Hepatocyte (in vitro differentiated cells): Measurements from ENCODE around the gene ERGIC2. TPM values are rescaled to one million over a fixed set of nuclear protein-coding genes. Genes with fewer than 3 reads are reported as not detected.

Experiments used
- DNase-seq: peaks from one replicate; pipeline ENCODE4 v3.0.0-alpha.2; 2016; ENCODE audit warnings: low spot score
- H2AFZ ChIP-seq: fragments of 200-600 bp; sonication (generic); 2 replicates; pipeline ENCODE4 v1.6.0; 2016; ENCODE audit warnings: antibody characterized with exemption, mild to moderate bottlenecking
- H3K27ac ChIP-seq: fragments of 200-600 bp; sonication (generic); 2 replicates; pipeline ENCODE4 v1.5.1; 2016; ENCODE audit warnings: mild to moderate bottlenecking
- H3K27me3 ChIP-seq: fragments of 200-600 bp; sonication (generic); 2 replicates; pipeline ENCODE4 v1.6.1; 2016
- H3K36me3 ChIP-seq: fragments of 200-600 bp; sonication (generic); replicated peaks from 2 replicates; pipeline ENCODE4 v1.5.1; 2016; ENCODE audit warnings: low read depth; ENCODE audit not compliant: insufficient read depth
- H3K4me1 ChIP-seq: fragments of 200-600 bp; sonication (generic); 2 replicates; pipeline ENCODE4 v1.5.1; 2016; ENCODE audit warnings: mild to moderate bottlenecking, moderate library complexity; ENCODE audit not compliant: insufficient read depth
- H3K4me2 ChIP-seq: fragments of 200-600 bp; sonication (generic); 2 replicates; pipeline ENCODE4 v1.6.0; 2016
- H3K4me3 ChIP-seq: fragments of 200-600 bp; sonication (generic); 2 replicates; pipeline ENCODE4 v1.5.1; 2016; ENCODE audit warnings: mild to moderate bottlenecking
- H3K79me2 ChIP-seq: fragments of 200-600 bp; sonication (generic); 2 replicates; pipeline ENCODE4 v1.6.0; 2017; ENCODE audit warnings: mild to moderate bottlenecking
- H3K9me2 ChIP-seq: fragments of 200-600 bp; sonication (generic); replicated peaks from 2 replicates; pipeline ENCODE4 v1.6.0; 2017; ENCODE audit warnings: mild to moderate bottlenecking; ENCODE audit not compliant: insufficient read depth
- H3K9me3 ChIP-seq: fragments of 200-600 bp; sonication (generic); 2 replicates; pipeline ENCODE4 v1.5.1; 2016; ENCODE audit warnings: low read depth, mild to moderate bottlenecking
- H4K20me1 ChIP-seq: fragments of 200-600 bp; sonication (generic); 2 replicates; pipeline ENCODE4 v1.6.0; 2016; ENCODE audit warnings: mild to moderate bottlenecking; ENCODE audit not compliant: insufficient read depth, poor library complexity, severe bottlenecking
- EZH2 ChIP-seq: fragments of 200-600 bp; sonication (generic); IDR thresholded peaks from 2 replicates; pipeline ENCODE4 v1.6.1; 2016; ENCODE audit warnings: antibody characterized with exemption, mild to moderate bottlenecking, borderline replicate concordance
- EZH2phosphoT487 ChIP-seq: fragments of 200-600 bp; sonication (generic); IDR thresholded peaks from one replicate; pipeline ENCODE4 v1.6.1; 2018; ENCODE audit warnings: antibody characterized with exemption, mild to moderate bottlenecking, low read depth, moderate library complexity; ENCODE audit not compliant: unreplicated experiment, severe bottlenecking
- WGBS: methylation state at CpG from one replicate; pipeline ENCODE4 v1.1.6; 2016; ENCODE audit warnings: low lambda C conversion rate; ENCODE audit errors: missing lambda C conversion rate; 5-methylcytosine and 5-hydroxymethylcytosine counted together
- polyA plus RNA-seq: library from polyadenylated mRNA; unstranded; fragments of >200 nt; fragmentation: Nextera tagmentation; extraction: Ambion mirVana; gene quantifications from 2 replicates; pipeline ENCODE4 v1.2.1, GENCODE V29; 2016
- total RNA-seq: library from RNA; depleted of rRNA; stranded (reverse); fragments of >200 nt; gene quantifications from 2 replicates; pipeline ENCODE4 v1.2.3, GENCODE V29; 2014
- TF ChIP-seq, protein P1 (sequence below): fragments of 200-600 bp; sonication (generic); IDR thresholded peaks from 2 replicates; pipeline ENCODE4 v1.5.1; 2016; ENCODE audit warnings: antibody characterized with exemption, mild to moderate bottlenecking; ENCODE audit not compliant: poor library complexity

ERGIC2 gene
- total and polyA plus RNA-seq, 2 experiments from 2014 or later = 68.7 to 122 TPM

DNA sequence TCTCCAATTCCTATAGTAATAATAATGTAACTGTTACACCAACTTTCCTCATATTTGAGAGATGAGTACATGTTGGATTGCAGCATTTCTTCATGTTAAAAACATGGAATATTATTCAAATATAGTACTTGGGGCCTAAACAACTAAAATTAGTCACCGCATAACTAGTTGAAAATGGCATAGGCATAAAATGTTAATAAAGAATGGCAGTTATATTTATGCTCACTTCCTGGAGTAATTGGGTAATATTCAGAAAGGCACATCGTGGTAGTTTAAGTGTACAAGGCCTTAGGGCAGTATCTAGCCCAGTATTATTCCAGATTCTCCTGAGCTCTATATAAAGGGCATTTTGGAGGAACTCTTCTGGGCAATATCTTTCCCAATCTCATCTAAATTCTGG, 46.0 kb downstream of the ERGIC2 start:
- H3K9me2 ChIP-seq = no peaks in the 10 kb centered on the region
- no peaks in the 10 kb centered on the region for H4K20me1 ChIP-seq
- no peaks in the 10 kb centered on the region for H3K36me3 ChIP-seq
- TF ChIP-seq, protein P1, sequence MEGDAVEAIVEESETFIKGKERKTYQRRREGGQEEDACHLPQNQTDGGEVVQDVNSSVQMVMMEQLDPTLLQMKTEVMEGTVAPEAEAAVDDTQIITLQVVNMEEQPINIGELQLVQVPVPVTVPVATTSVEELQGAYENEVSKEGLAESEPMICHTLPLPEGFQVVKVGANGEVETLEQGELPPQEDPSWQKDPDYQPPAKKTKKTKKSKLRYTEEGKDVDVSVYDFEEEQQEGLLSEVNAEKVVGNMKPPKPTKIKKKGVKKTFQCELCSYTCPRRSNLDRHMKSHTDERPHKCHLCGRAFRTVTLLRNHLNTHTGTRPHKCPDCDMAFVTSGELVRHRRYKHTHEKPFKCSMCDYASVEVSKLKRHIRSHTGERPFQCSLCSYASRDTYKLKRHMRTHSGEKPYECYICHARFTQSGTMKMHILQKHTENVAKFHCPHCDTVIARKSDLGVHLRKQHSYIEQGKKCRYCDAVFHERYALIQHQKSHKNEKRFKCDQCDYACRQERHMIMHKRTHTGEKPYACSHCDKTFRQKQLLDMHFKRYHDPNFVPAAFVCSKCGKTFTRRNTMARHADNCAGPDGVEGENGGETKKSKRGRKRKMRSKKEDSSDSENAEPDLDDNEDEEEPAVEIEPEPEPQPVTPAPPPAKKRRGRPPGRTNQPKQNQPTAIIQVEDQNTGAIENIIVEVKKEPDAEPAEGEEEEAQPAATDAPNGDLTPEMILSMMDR = no peak
- no peak for TF ChIP-seq EZH2
- no peak for TF ChIP-seq EZH2phosphoT487
- no peak overlapping the region for H3K27ac ChIP-seq
- no peak overlapping the region for H3K4me2 ChIP-seq
- WGBS = 95% methylated on average over 2 of the region's 2 CpGs
- no peak for DNase-seq
- no peak overlapping the region for H2AFZ ChIP-seq
- H3K4me3 ChIP-seq = no peak overlapping the region
- no peaks in the 10 kb centered on the region for H3K27me3 ChIP-seq
- H3K9me3 ChIP-seq = no peaks in the 10 kb centered on the region
- H3K4me1 ChIP-seq = no peaks in the 10 kb centered on the region
- no peaks in the 10 kb centered on the region for H3K79me2 ChIP-seq

DNA sequence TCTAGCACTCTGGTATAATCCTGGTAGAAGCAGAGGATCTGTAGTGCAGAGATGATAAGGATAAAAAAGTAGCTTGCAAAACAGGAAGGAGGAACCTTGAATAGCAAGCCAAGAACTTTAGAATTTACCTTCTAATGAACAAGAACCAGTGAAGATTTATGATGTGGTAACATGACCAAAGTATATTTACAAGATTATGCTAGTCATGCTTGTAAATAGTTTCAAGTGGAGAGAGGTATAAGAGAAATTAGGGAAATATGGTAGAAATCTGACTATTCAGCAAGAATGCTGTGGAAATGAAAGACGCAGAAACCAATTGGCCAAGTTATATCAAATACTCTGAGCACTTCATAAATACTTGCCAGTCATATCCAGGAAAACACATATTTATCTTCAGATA, 47.8 kb downstream of the ERGIC2 start:
- no peaks in the 10 kb centered on the region for H3K79me2 ChIP-seq
- no peak overlapping the region for H3K27ac ChIP-seq
- H3K9me2 ChIP-seq = no peaks in the 10 kb centered on the region
- H3K4me1 ChIP-seq = no peaks in the 10 kb centered on the region
- H3K9me3 ChIP-seq = no peaks in the 10 kb centered on the region
- no peak overlapping the region for H2AFZ ChIP-seq
- TF ChIP-seq EZH2 = no peak
- no peak for TF ChIP-seq EZH2phosphoT487
- TF ChIP-seq, protein P1 = no peak
- no peaks in the 10 kb centered on the region for H3K27me3 ChIP-seq
- WGBS = 0% methylated on average over 1 of the region's 1 CpG
- no peak overlapping the region for H3K4me3 ChIP-seq
- H4K20me1 ChIP-seq = no peaks in the 10 kb centered on the region
- DNase-seq = no peak
- H3K4me2 ChIP-seq = peak overlapping the region; percentile 20
- H3K36me3 ChIP-seq = no peaks in the 10 kb centered on the region

DNA sequence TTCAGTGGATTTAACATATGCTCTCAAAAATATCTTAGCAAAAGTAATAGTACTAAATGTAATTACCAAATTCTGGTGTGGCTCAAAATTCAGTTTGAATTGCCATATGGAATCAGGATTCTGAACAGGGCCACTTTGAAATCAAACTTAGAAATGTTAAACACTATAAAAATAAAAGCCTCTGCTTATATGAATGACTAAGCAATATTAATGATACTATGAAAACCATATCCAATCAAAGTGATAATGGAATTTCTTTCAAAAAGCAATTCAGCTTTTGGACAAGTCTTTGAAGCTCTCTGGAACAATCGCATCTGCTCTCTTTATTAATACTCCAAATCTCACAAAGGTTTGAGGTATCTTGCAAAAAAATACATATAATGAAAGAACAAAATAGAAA, 51.6 kb downstream of the ERGIC2 start:
- no peaks in the 10 kb centered on the region for H3K9me2 ChIP-seq
- no peak overlapping the region for H3K27ac ChIP-seq
- H3K36me3 ChIP-seq = no peaks in the 10 kb centered on the region
- H4K20me1 ChIP-seq = no peaks in the 10 kb centered on the region
- DNase-seq = no peak
- no peaks in the 10 kb centered on the region for H3K79me2 ChIP-seq
- TF ChIP-seq, protein P1 = no peak
- TF ChIP-seq EZH2 (no peak), EZH2phosphoT487 (no peak)
- no peak overlapping the region for H2AFZ ChIP-seq
- H3K4me2 ChIP-seq = no peak overlapping the region
- 94% methylated on average over 1 of the region's 1 CpG for WGBS
- no peaks in the 10 kb centered on the region for H3K4me1 ChIP-seq
- H3K9me3 ChIP-seq = no peaks in the 10 kb centered on the region
- H3K27me3 ChIP-seq = no peaks in the 10 kb centered on the region
- H3K4me3 ChIP-seq = no peak overlapping the region

DNA sequence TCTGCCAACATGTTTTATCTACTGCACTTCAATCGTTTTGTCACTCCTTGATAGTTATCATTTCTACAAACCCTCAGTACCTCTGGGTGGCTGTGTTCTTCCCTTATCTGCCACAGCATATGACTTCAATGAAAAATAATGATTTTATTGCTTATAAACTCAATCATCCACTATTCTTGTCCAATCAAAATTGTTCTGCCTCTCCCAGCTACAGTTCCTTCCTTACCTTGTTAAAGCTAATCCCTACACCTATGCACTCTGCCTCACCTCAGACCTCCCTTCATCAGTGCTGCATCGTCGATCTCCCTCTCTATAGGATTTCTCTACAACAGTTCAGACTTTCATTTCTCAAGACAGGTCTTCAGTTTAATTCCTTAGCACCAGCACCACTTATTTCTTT, 58.8 kb downstream of the ERGIC2 start:
- H2AFZ ChIP-seq = no peak overlapping the region
- peaks cover 5% of the 10 kb centered on the region for H3K4me1 ChIP-seq
- H3K9me3 ChIP-seq = no peaks in the 10 kb centered on the region
- no peaks in the 10 kb centered on the region for H3K27me3 ChIP-seq
- H3K27ac ChIP-seq = no peak overlapping the region
- DNase-seq = no peak
- H3K79me2 ChIP-seq = no peaks in the 10 kb centered on the region
- no peak overlapping the region for H3K4me3 ChIP-seq
- TF ChIP-seq EZH2phosphoT487 (no peak), EZH2 (no peak)
- TF ChIP-seq, protein P1 = no peak
- H4K20me1 ChIP-seq = no peaks in the 10 kb centered on the region
- H3K9me2 ChIP-seq = no peaks in the 10 kb centered on the region
- H3K4me2 ChIP-seq = no peak overlapping the region
- no peaks in the 10 kb centered on the region for H3K36me3 ChIP-seq
- 95% methylated on average over 3 of the region's 3 CpGs for WGBS
